Common myeloid progenitor, CD34-positive (primary cell): Measurements from ENCODE around the gene PIGB.
"Not testable (repeated sequence)": the region's sequence is repeated elsewhere in the genome, so short reads cannot be mapped to it uniquely, and the experiment has no call there.

Experiments used
- CTCF ChIA-PET: fragments of 350-600 bp; sonication (Branson Sonifier 250); formaldehyde crosslinking; loops from one replicate; lab custom pipeline; 2021; ENCODE audit warnings: antibody characterized with exemption; lab: Charles Lee
- POLR2A ChIA-PET: fragments of 350-600 bp; sonication (Branson Sonifier 250); formaldehyde crosslinking; loops from one replicate; lab custom pipeline; 2021; ENCODE audit warnings: antibody characterized with exemption; lab: Charles Lee
- DNase-seq, 3 donors: peaks; one replicate each; pipeline versions ENCODE4 v3.0.0 to v3.0.0-alpha.2; 2013
- H3K27ac ChIP-seq, 2 experiments: 1 replicate in 1 of 2; 2 replicates in 1 of 2; pipeline ENCODE4 v1.7.0; 2013; ENCODE audit warnings: inconsistent platforms in 2 of 2, low read length in 2 of 2, mild to moderate bottlenecking in 2 of 2, low read depth in 1 of 2, moderate library complexity in 1 of 2; ENCODE audit not compliant: severe bottlenecking in 2 of 2, insufficient read depth in 1 of 2, poor library complexity in 1 of 2
- H3K27me3 ChIP-seq, 5 experiments: replicated peaks in 2 of 5; 1 replicate in 3 of 5; 2 replicates in 2 of 5; pipeline versions ENCODE4 v1.6.1 to v1.7.0; 2013; ENCODE audit warnings: low read length in 4 of 5, mild to moderate bottlenecking in 2 of 5, moderate library complexity in 2 of 5, inconsistent platforms in 1 of 5; ENCODE audit not compliant: insufficient read depth in 5 of 5, control insufficient read depth in 4 of 5
- H3K36me3 ChIP-seq, 4 experiments: 1 replicate in 2 of 4; 2 replicates in 2 of 4; pipeline versions ENCODE4 v1.6.1 to v1.7.0; 2013; ENCODE audit warnings: low read length in 3 of 4, control low read depth in 1 of 4, mild to moderate bottlenecking in 1 of 4; ENCODE audit not compliant: control insufficient read depth in 4 of 4, insufficient read depth in 4 of 4
- H3K4me1 ChIP-seq, 4 experiments: 1 replicate in 3 of 4; 2 replicates in 1 of 4; pipeline versions ENCODE4 v1.6.1 to v1.7.1; 2013; ENCODE audit warnings: low read length in 3 of 4, mild to moderate bottlenecking in 3 of 4, control low read depth in 1 of 4, inconsistent platforms in 1 of 4, moderate library complexity in 1 of 4; ENCODE audit not compliant: control insufficient read depth in 4 of 4, insufficient read depth in 4 of 4; ENCODE audit errors: control extremely low read depth in 1 of 4
- H3K4me3 ChIP-seq, 7 experiments: 1 replicate in 4 of 7; 2 replicates in 3 of 7; pipeline versions ENCODE4 v1.5.1 to v1.7.0; 2013; ENCODE audit warnings: mild to moderate bottlenecking in 7 of 7, low read length in 6 of 7, moderate library complexity in 6 of 7, inconsistent platforms in 2 of 7, low read depth in 2 of 7, control low read depth in 1 of 7; ENCODE audit not compliant: insufficient read depth in 4 of 7, control insufficient read depth in 1 of 7; ENCODE audit errors: extremely low read depth in 1 of 7
- H3K9me3 ChIP-seq, 5 experiments: 1 replicate in 4 of 5; 2 replicates in 1 of 5; pipeline versions ENCODE4 v1.6.1 to v1.7.1; 2013; ENCODE audit warnings: low read length in 4 of 5, mild to moderate bottlenecking in 2 of 5, inconsistent platforms in 1 of 5, low read depth in 1 of 5, moderate library complexity in 1 of 5; ENCODE audit not compliant: control insufficient read depth in 4 of 5, insufficient read depth in 2 of 5; ENCODE audit errors: control extremely low read depth in 1 of 5
- WGBS: methylation state at CpG from one replicate; pipeline ENCODE4 v1.1.5; 2013; ENCODE audit not compliant: insufficient coverage; 5-methylcytosine and 5-hydroxymethylcytosine counted together

Gene PIGB

DNA sequence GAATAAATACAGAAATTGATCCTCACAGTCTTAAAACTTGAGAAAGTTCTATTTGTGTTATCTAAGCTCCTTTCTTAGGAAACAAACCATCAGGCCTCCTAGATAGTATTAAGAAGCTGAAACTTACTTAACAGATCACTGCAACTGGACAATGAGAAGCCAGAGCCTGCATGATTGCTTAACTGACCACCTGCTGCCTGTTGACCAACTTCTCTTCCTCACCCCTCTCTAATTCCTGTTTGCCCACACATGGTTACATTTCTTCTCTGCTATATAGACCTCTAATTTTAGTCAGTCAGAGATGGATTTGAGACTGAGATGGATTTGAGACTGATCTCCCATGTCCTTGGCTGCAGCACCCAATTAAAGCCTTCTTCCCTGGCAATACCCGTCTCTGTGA is 75.7 kb downstream of the PIGB start:
- H3K4me3 ChIP-seq, result no peak overlapping the region
- peaks cover 0 to 15% (median 6%) of the 10 kb centered on the region in 5 experiments for H3K9me3 ChIP-seq
- ChIA-PET CTCF (interaction anchor here (4.1 kb wide), 1 partner anchor 13 kb away, joined by 16 read pairs; the partner anchor contains the start of genes CCPG1 and PIERCE2), POLR2A (no interaction called here)
- no peak for DNase-seq
- no CpG with 5 or more reads among the region's 1 CpG for WGBS
- no peak overlapping the region for H3K27ac ChIP-seq
- no peaks in the 10 kb centered on the region for H3K27me3 ChIP-seq
- peaks cover 0 to 2% (median under 1%) of the 10 kb centered on the region in 4 experiments for H3K4me1 ChIP-seq
- peaks cover 0 to 9% (median 7%) of the 10 kb centered on the region in 4 experiments for H3K36me3 ChIP-seq

GRCh38 chr15:55398243-55398642 is 79.2 kb downstream of the PIGB start:
- 100% methylated on average over 4 of the region's 5 CpGs for WGBS
- H3K27ac ChIP-seq, result peak overlapping the region in 1 of 2 experiments; percentile 25
- POLR2A ChIA-PET, result interaction anchor here (0.6 kb wide), 1 partner anchor 41 kb away, joined by 6 read pairs; no protein-coding TSS in a partner anchor

GRCh38 chr15:55400050-55400449 is 81.0 kb downstream of the PIGB start:
- H3K9me3 ChIP-seq, H3K27ac ChIP-seq, H3K4me3 ChIP-seq, H3K27me3 ChIP-seq, DNase-seq, CTCF ChIA-PET, H3K36me3 ChIP-seq, POLR2A ChIA-PET: not testable (repeated sequence)
- WGBS, result 100% methylated on average over 6 of the region's 8 CpGs
- H3K4me1 ChIP-seq, result peaks cover 20 to 46% (median 32%) of the 10 kb centered on the region in 4 experiments

More at GRCh38 chr15:55398243-55398642, 79.2 kb downstream of the PIGB start:
- Histone ChIP-seq H3K4me1 (peaks cover 8 to 27% (median 19%) of the 10 kb centered on the region in 4 experiments), H3K27me3 (no peaks in the 10 kb centered on the region), H3K36me3 (peaks cover 0 to 9% (median 7%) of the 10 kb centered on the region in 4 experiments), H3K4me3 (no peak overlapping the region), H3K9me3 (peaks cover 0 to 13% (median 6%) of the 10 kb centered on the region in 5 experiments)
- no peak for DNase-seq
- CTCF ChIA-PET, result interaction anchor here (4.1 kb wide), 1 partner anchor 10 kb away, joined by 16 read pairs; the partner anchor contains the start of genes CCPG1 and PIERCE2

DNA sequence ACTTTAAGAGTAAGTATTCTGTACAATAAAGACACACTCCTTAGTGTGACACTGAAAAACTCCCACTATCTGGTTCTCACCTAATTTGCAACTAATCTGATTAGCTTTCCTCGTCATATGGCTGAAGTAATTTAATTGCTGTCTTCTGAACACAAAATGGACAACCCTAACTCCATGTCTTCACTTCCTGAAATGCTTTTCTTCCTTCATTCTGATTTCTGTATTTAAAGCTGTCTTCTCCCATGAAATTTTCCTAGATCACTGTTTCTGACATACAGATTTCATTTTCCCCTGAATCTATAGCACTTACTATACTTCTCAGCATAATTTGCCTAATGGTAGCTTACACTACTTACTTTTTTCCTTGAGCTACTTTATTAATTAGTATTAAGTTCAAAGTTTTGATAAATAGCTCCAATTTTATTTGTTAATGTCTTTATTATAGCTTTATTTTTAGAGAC is 82.8 kb downstream of the PIGB start:
- peaks cover 24 to 63% (median 38%) of the 10 kb centered on the region in 4 experiments for H3K4me1 ChIP-seq
- no peak for DNase-seq
- WGBS, result 100% methylated on average over 1 of the region's 1 CpG
- H3K4me3 ChIP-seq, result no peak overlapping the region
- ChIA-PET CTCF (interaction anchor here (2.0 kb wide), 1 partner anchor 34 kb away, joined by 7 read pairs; no protein-coding TSS in a partner anchor), POLR2A (no interaction called here)
- H3K36me3 ChIP-seq, result peaks cover 0 to 6% (median under 1%) of the 10 kb centered on the region in 4 experiments
- no peaks in the 10 kb centered on the region for H3K27me3 ChIP-seq
- H3K9me3 ChIP-seq, result no peaks in the 10 kb centered on the region
- peak overlapping the region in 1 of 2 experiments; percentile 88 for H3K27ac ChIP-seq

DNA sequence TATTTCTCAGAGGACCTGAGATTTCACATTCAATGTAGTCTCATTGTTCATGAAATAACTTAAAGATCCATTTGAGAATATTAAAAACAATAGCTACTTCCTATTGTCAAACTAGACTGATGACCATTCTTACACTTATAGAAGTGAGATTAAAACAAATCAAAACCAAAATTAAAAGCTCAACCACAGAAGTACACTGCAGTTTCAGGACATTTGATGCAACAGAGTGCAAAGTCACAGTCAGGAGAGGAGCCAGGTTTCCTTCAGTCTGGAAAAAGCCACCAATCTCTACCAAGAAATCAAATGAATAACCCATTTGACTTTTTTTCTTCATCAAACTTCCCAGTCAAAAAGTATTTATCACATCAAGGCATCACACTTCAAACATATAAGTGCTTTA is 83.7 kb downstream of the PIGB start:
- H3K27ac ChIP-seq, result peak overlapping the region in 1 of 2 experiments; percentile 88
- H3K36me3 ChIP-seq, result peaks cover 0 to 6% (median under 1%) of the 10 kb centered on the region in 4 experiments
- no peaks in the 10 kb centered on the region for H3K27me3 ChIP-seq
- H3K4me3 ChIP-seq, result peak overlapping the region in 4 of 7 experiments; percentile 33 to 44 (median 34)
- CTCF ChIA-PET, result interaction anchor here (0.9 to 2.0 kb wide), 4 partner anchors 10 to 33 kb away, joined by 3 to 7 read pairs (median 4); no protein-coding TSS in a partner anchor
- peak in 2 of 3 donors; percentile 31 to 48 for DNase-seq
- no peaks in the 10 kb centered on the region for H3K9me3 ChIP-seq
- POLR2A ChIA-PET, result no interaction called here
- H3K4me1 ChIP-seq, result peaks cover 24 to 69% (median 43%) of the 10 kb centered on the region in 4 experiments

DNA sequence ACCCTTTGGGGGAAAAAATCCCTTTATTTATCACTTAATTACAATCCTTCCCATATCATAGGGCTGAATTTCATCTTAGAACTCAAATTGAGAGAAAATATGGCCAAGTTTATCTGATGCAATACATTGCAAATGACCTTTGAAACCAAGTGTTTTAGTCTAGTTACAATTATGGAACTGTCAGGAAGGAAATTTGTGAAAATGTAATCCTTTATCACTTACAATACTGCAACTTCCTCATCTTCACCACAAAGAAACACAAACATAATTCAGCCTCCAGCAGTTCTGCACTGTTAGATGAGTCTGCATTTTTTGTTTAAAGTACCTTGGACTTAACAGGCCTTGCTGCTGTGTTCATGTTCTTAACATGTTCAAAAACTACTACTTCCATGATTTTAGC is 84.5 kb downstream of the PIGB start:
- no peaks in the 10 kb centered on the region for H3K27me3 ChIP-seq
- H3K9me3 ChIP-seq, result no peaks in the 10 kb centered on the region
- DNase-seq, result peak; percentile 83 to 96 (median 92)
- peak overlapping the region in 3 of 7 experiments; percentile 8 to 44 (median 34) for H3K4me3 ChIP-seq
- ChIA-PET CTCF (interaction anchor here (1.4 kb wide), 1 partner anchor 30 kb away, joined by 5 read pairs; no protein-coding TSS in a partner anchor), POLR2A (no interaction called here)
- peak overlapping the region in 1 of 2 experiments; percentile 88 for H3K27ac ChIP-seq
- peaks cover 25 to 71% (median 43%) of the 10 kb centered on the region in 4 experiments for H3K4me1 ChIP-seq
- H3K36me3 ChIP-seq, result peaks cover 0 to 2% (median 0%) of the 10 kb centered on the region in 4 experiments
